Measurements from ENCODE around the gene COLEC12.

The COLEC12 gene

DNA sequence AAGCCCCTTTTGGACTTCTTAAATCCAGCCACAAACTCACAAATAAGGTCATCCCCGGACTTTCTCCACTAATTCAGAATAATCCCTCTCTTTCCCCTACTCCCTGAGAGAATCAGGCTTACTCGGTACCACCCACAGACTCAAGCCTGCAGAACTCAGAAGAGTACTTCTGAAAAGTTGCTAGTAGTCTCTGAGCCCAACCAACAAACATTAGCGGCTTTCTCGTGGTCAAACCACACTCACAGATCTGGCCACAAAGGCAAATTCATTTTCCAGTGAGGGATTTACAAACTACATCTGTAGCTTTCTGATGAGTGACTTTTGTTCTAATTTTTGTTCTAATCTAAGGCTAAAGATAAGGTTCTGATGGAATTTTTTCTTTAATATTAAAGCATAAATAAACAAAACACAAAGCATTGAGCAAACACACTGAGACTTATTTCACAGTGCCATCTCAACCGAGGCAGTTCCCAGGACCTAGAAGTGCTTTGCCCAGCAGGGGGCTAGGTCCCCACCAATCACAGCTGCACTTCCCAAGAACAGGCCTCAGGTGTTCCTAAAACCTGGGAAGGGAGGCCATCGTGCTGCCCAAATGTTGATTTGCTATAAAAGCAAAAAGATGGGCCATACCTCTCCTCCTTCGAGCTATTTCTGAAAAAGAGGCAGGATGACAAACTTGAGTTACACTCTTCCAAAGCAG lies 110.7 kb downstream of the COLEC12 start:
- H3K27ac ChIP-seq = peak overlapping the region in 1 of 2 donors; percentile 20
- no peak overlapping the region for H3K4me3 ChIP-seq
- DNase-seq (ENCODE audit: low spot score) = no peak
- TF ChIP-seq, protein P1, sequence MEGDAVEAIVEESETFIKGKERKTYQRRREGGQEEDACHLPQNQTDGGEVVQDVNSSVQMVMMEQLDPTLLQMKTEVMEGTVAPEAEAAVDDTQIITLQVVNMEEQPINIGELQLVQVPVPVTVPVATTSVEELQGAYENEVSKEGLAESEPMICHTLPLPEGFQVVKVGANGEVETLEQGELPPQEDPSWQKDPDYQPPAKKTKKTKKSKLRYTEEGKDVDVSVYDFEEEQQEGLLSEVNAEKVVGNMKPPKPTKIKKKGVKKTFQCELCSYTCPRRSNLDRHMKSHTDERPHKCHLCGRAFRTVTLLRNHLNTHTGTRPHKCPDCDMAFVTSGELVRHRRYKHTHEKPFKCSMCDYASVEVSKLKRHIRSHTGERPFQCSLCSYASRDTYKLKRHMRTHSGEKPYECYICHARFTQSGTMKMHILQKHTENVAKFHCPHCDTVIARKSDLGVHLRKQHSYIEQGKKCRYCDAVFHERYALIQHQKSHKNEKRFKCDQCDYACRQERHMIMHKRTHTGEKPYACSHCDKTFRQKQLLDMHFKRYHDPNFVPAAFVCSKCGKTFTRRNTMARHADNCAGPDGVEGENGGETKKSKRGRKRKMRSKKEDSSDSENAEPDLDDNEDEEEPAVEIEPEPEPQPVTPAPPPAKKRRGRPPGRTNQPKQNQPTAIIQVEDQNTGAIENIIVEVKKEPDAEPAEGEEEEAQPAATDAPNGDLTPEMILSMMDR (IDR thresholded peaks at IDR 0.05) = no peak

DNA sequence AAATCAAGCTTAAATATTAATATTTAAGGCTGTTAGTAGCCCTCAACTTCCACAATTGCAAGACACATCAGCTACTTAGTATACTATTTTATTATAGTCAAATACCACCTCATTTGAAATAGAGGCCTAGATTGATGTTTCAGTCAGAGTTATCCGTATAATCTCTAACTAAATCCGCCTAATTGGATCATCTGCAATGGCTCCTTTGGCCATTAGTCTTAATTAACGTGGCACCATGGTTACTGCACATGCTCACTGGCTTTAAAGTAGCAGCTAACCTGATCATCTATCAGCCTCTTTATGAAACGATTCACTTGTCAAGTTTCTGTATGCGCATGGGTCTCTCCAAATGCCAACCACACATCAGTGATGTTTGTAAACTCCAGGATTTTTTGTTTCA lies 112.3 kb downstream of the COLEC12 start:
- TF ChIP-seq, protein P1 (IDR thresholded peaks at IDR 0.05) = no peak

DNA sequence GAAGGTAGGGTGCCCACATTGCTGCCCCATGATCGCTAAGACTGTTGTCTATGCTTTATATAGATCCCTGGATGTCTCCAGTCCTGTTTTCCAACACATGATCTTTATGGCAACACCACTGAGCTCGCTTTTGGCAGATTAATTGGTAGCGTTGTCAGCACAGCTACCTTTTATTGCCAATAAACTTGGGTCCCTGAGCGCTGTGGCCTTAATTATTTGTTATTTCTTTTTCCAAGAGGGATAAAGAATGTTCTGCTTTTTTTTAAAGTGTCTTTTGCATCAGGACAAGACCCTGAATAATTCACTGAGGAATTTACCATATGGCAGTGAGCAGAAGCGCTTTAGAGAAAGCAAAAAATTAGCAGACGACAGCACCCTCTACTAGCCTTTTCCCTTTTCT lies 113.5 kb downstream of the COLEC12 start:
- TF ChIP-seq, protein P1 (IDR thresholded peaks at IDR 0.05) = no peak
- H3K27ac ChIP-seq = no peak overlapping the region
- no peak for DNase-seq (ENCODE audit: low spot score)

More for the DNA sequence above, 112.3 kb downstream of the COLEC12 start:
- H3K27ac ChIP-seq = no peak overlapping the region
- H3K4me3 ChIP-seq = no peak overlapping the region
- DNase-seq (ENCODE audit: low spot score) = no peak

DNA sequence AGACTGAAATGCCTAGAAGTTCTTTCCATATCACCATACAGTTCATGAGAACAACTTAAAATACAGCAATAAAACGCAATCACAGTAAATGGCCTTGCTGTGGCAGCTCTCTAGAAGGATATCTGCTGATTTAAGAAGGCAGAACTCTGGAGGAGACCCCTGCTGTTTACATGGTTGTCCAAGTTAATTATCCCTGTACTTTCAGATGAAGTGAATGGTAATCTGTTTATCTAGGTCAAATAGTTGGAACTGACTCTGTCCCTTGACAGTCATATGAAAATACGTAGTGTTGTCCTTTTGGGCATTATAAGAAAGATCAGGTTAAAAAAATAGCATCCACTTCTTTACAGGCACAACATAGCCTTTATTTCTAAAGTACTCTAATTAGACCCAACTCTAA lies 115.6 kb downstream of the COLEC12 start:
- no peak overlapping the region for H3K27ac ChIP-seq
- TF ChIP-seq, protein P1 (IDR thresholded peaks at IDR 0.05) = no peak
- no peak for DNase-seq (ENCODE audit: low spot score)
- no peak overlapping the region for H3K4me3 ChIP-seq

More for the DNA sequence above, 113.5 kb downstream of the COLEC12 start:
- no peak overlapping the region for H3K4me3 ChIP-seq

DNA sequence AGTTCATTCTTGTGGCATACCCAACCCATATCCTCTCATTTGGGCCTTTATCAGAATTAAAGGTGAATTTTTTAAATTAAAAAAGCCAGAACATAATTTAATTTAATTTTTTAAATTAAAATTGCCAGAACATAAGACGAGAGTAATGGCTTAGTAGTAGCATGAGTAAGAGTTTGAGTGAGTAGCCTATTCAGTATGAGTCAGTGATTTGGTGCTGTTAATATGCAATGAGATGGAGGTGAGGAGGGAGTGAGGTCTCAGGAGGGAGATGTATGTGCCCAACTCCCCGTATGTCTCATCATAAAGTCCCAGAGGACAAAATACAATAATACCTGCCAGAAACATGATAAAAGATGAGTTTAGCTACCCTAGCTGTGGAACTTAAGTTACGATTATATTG lies 117.4 kb downstream of the COLEC12 start:
- no peak overlapping the region for H3K27ac ChIP-seq
- DNase-seq (ENCODE audit: low spot score) = no peak
- H3K4me3 ChIP-seq = no peak overlapping the region
- TF ChIP-seq, protein P1 (IDR thresholded peaks at IDR 0.05) = no peak

GRCh38 chr18:382423-382984 lies 118.0 kb downstream of the COLEC12 start:
- DNase-seq (ENCODE audit: low spot score) = no peak
- no peak overlapping the region for H3K27ac ChIP-seq
- H3K4me3 ChIP-seq = no peak overlapping the region
- TF ChIP-seq, protein P1 (IDR thresholded peaks at IDR 0.05) = no peak

Data from coronary artery (tissue), 2 donors.